ENCODE data around the gene OR10R2.
"Not testable (repeated sequence)": the region's sequence is repeated elsewhere in the genome, so short reads cannot be mapped to it uniquely, and the experiment has no call there.

Gene OR10R2, protein sequence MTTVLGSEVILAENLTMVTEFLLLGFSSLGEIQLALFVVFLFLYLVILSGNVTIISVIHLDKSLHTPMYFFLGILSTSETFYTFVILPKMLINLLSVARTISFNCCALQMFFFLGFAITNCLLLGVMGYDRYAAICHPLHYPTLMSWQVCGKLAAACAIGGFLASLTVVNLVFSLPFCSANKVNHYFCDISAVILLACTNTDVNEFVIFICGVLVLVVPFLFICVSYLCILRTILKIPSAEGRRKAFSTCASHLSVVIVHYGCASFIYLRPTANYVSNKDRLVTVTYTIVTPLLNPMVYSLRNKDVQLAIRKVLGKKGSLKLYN

DNA sequence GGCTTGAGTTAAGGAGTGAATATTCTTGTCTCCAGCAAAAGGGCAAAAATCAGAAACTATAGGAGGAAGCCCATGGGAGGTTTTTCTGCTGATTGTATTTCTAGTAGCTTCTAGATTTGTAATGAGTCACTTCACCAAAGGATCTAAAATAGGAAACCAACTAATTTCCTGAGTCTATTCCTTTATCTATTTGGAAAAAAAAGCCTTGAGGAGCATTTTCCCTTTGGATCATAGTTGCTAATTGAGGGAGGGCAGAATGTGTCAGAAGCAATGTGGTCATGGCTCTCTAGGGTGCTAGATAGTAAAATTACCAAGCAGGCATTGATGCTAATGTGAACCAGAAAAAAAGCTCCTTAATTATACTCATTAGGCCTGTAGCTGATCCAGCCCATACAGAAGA is at the start of gene OR10R2:
OR10R2 (plus strand) TSS at position 301 of the 400 bp plus-strand sequence. CDS start 106 bp downstream, outside the sequence.
- DNase-seq (ENCODE audit: low read depth) = no peak

DNA sequence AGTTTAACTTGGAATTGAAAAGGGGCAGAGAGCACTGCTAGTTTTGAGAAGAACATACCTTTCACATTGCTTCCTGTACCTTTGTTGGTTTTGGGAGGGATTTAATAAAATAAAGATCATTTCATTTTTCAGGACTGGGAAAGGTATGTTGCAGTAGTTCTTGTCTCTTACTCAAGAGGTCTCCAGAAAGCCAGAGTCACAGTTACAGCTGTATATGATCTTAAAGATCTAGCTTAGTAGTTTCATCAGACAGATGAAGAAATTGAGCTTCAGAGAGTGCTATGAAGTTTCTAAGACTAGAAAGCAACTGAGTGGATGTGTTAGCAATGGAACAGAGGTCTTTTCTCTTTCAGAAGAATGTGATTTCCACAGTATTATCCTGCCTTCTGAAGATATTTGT is 47.0 kb upstream of the OR10R2 start:
- no peak for DNase-seq (ENCODE audit: low read depth)

DNA sequence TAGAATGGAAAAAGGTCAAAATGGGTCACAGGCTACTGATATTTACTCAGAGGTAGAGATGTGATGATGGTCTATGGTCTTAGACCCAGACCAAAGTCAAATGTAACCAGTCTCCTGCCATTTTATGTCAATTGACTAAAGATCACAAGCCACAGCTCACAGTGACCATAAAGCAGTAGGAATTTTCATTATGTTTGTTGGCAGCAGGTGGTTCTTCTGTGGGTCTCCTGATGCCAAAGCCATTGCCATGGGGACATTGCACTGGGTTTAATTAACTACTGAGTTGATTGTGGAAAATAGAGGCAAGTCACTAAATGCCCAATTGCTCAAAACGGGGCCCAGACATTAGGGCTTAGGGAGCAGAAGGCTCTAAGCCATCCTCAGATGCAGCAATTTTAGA is 45.9 kb upstream of the OR10R2 start, which contains the start of gene OR10K2:
OR10K2 (minus strand) TSS at position 101 of the 400 bp plus-strand sequence. CDS start 5,371 bp downstream, outside the sequence.
- DNase-seq (ENCODE audit: low read depth) = no peak

DNA sequence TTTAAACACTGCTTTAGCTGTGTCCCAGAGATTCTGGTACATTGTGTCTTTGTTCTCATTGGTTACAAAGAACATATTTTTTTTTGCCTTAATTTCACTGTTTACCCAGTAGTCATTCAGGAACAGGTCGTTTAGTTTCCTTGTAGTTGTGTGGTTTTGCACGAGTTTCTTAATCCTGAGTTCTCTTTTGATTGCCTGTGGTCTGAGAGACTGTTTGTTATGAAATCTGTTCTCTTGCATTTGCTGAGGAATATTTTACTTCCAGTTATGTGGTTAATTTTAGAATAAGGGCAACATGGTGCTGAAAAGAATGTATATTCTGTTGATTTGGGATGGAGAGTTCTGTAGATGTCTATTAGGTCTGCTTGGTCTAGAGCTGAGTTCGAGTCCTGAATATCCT is 41.9 kb upstream of the OR10R2 start:
- not testable (repeated sequence) for DNase-seq (ENCODE audit: low read depth)

DNA sequence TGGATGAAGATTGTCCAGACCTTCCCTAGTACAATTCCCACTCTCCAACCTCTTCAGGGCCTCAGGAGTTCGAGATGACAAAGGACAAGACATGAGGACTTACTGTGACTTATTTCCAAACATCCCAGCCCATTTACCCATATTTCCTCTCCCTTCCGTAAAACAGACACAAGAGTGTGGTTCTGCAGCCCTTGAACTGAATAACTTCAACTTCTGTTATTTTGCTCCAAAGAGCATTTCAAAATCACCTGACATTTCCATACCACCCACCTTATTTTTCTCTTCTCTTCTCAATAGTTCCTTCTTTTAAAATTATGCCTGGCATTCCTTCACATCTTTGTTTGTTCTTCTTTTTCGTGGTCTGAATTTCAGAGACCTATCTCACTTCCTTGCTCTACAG is 37.3 kb upstream of the OR10R2 start:
- DNase-seq (ENCODE audit: low read depth) = no peak

DNA sequence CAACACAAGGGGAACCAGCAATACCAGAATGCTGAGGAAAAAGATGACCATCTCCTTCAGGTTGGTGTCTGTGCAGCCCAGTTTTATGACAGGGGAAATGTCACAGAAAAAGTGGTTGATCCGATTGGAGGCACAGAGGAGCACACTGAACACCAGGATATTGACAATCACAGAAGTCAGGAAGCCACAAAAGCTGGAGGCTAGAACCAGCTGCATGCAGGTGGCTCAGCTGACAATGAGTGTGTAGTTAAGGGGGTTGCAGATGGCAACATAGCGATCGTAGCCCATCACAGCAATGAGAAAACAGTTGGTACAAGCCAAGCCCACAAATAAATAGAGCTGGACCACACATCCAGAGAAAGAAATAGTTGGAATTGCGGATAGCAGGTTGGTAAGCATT is 26.6 kb upstream of the OR10R2 start:
- no peak for DNase-seq (ENCODE audit: low read depth)

DNA sequence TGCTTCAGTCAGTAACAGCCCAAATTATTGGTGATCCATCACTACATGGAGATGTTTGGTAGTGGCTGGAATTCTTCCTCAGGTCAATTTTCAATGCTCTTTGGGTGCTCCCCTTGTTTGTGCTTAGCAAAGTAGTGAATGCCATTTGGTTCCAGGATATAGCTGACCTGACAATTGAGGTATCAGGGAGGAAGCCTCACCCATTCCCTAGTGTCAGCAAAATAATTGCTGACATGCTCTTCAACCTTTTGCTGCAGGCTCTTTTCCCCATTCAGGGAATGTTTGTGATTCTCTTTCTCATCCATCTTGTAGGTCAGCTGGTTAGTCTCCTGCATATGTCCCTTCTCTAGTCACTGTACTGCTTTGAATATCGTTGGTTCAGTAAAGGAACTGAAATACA is 17.5 kb upstream of the OR10R2 start:
- no peak for DNase-seq (ENCODE audit: low read depth)

DNA sequence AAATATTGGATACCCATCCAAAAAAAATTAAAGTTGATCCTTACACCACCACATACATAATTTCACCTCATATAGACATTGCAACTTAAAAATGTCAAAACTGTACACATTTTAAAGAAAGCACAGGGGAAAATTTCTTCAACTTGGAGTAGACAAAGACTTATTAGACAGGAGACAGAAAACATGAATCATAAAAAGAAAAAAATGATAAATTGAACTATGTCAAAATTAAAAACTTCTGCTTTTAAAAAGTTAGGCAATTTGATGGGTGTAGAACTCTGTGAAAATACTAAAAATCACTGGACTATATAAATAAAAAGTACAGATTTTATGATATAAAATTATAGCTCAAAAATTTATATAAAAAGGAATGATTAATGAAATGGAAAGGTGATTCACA is 14.8 kb upstream of the OR10R2 start:
- DNase-seq (ENCODE audit: low read depth) = no peak

DNA sequence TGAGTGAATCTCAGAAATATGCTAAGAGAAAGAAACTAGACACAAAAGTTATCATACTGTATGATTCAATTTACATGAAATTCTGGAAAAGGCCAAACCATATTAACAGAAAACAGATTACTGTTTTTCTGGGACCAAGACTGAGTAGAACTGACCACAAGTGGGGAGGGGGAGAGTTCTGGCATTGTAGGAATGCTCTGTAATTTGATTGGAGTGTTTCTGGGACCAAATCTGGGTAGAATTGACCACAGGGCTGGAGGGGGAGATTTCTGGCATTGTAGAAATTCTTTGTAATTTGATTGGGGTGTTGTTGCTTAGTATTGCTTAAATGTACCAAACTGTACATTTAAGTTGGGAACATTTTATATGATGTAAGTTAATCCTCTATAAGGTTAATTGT is 13.8 kb upstream of the OR10R2 start:
- DNase-seq (ENCODE audit: low read depth) = no peak

DNA sequence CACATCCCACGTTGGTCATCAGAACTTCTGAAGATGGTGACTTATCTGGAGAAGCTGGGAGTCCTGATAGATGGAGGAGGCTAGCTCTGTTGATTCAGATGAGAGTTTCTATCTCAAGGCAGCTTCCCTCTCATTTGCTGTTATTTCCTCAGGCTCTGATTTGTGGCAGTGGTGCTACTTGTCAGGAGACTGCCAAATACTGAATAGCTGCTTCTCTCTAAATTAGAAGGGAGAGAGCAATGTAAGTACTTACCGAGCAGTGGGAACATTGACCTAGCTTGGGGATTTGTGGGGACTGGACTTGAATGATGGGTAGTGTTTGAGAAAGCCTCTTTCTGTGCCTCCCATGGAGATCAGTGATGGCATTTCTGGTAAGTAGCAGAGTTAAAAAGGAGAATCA is 10.5 kb upstream of the OR10R2 start, which contains the start of gene OR10K1:
OR10K1 (plus strand) TSS at position 301 of the 400 bp plus-strand sequence. CDS start 3,728 bp downstream, outside the sequence.
- no peak for DNase-seq (ENCODE audit: low read depth)

DNA sequence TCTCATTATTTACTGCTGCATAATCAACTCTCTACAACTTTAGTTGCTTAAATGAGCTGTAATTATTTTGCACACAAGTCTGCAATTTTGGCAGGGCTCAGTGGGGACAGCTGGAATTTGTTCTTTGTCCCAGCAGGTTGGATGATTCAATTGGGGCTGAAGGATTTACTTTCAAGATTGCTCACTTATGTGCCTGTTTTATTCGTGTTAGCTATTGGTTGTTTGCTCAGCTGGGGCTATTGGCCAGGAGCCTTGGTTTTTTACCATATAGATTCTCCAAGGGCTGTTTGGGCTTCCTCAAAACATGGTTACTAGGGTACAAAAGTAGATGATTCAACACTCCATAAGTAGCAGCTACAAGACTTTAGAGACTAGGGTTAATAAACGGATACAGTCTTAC is 13.4 kb downstream of the OR10R2 start:
- no peak for DNase-seq (ENCODE audit: low read depth)

DNA sequence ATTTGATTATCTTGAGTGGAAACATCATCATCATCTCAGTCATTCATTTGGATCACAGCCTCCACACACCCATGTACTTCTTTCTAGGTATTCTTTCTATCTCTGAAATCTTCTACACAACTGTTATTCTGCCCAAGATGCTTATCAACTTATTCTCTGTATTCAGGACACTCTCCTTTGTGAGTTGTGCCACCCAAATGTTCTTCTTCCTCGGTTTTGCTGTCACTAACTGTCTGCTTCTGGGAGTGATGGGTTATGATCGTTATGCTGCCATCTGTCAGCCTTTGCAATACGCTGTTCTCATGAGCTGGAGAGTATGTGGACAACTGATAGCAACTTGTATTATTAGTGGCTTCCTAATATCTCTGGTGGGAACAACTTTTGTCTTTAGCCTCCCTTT is 19.3 kb downstream of the OR10R2 start:
- no peak for DNase-seq (ENCODE audit: low read depth)

DNA sequence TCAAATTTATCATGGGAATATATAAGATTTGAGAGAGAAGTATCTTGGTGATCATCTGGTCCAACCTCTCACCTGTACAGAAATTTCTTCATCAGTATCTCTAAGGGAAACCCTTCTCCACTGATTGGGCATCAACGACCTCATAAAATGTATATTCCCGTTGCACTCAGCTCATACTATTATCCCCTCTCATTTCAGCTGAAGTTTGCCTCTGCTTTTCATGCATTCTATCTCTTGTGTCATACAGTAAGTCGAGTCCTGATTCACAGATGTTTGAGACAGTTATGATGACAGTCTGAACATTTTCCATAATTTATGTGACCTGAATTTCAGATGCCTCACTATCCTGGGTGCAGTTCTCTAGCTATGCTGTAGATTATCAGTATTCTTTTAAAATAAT is 21.0 kb downstream of the OR10R2 start:
- no peak for DNase-seq (ENCODE audit: low read depth)

DNA sequence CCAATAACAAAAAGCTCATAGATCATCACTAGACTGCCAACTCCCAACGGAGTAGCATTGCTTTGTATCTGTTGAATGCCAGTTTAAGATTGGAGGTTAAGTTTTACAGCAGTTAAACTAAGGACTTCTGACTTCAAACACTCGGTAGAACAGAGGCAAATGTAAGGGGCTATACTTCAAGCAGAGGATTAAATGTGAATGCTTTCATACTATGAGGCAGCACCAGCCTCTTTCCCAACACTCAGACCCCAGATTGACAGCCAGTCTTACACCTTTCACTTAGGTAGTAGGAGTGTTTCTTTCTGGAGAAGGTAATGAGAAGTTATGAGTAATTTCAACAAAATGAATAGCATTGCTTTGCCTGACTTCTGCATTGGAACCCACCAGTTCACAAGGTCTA is 22.8 kb downstream of the OR10R2 start:
- DNase-seq (ENCODE audit: low read depth) = no peak

DNA sequence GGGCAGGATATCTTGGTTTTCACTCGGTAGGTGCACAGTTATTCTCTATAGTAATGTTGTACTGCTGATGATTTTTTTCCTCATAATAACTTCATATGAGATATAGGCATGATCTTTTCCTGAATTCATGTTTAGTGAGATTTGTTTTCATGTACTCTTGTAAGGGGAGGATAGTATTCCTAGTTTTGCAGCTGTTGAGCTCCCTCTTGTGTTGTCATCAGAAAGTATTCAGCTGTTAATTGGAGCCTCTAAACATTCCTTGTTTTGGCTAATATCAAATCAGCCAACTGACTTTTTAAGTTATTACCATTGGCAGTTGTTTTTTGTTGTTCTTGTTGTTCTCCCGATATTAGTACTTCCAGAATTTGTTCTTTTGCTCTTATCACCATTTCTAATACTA is 24.4 kb downstream of the OR10R2 start:
- DNase-seq (ENCODE audit: low read depth) = no peak

DNA sequence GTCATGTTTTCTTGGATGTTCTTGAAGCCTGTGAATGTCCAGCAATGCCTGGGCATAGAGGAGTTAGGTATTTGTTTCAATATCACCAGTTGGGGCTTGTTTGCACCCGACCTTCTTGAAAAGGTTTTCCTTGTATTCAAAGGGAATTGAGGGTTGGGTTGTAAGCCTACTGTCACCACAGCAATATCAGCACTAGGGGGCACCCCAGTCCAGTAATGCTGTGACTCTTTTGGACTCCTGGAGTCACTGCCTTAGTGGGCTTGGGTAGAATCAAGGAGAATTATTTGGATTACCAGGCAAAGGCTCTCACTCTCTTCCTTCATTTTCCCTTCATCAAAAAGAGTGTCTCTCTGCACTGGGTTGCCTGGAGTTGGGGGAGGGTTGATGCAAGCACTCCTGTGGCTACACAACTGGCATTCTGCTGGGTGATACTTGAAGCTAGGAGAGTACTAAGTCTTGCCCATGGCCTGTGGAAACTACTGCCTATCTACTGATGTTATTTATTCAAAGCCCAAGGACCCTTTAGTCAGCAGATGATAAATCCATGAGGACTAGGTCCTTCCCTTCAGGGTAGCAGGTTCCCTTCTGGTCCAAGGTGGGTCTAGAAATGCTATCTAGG is 34.5 kb downstream of the OR10R2 start:
- no peak for DNase-seq (ENCODE audit: low read depth)

DNA sequence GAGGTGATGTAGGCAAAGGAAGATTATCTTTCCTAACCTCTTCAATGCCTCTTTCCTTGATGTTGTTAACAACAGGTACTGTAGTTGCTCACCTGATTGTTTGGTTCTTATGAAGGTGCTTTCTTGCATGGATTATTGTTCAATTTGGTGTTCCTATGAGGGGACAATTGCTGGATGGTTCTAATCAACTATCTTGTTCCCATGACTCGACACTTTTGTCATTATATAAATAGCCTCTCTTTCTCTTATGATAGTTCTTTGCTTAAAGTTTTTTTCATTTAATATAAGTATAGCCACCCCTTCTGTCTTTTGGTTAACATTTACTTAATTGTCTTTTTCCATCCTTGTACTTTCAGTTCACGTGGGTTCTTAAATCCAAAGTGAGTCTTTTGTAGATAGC is 35.5 kb downstream of the OR10R2 start:
- DNase-seq (ENCODE audit: low read depth) = no peak

DNA sequence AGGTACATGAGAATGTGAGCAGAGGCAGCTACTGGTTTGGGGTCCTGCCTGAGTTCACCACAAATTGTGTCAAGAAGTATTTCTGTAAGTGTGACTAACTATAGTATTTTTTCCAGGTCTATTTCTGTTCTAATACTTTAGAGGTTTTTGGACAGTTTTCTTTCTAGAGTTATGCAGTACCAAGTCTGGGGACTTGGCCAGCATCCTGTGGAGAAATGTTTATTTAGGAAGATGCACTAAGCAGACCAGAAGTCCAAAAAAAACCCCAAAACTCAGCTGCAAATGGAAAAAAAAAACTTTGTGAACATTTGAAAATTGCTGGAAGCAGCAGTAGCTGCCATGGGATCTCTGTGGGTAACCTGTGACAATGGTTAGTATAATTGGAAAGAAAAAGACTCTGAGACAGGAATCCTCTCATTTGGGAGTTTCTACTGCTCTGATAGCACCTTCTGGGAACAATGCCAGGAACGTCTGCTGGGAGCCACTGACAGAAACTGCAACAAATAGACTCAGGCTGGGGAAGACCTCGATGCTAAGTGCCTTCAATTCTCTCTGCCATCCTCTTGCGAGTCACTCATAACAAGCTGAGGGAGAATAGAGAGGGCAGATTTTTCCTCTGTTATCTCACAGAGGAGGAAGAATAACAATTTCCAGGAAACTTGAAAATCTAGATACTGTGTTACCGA is 37.6 kb downstream of the OR10R2 start:
- no peak for DNase-seq (ENCODE audit: low read depth)

DNA sequence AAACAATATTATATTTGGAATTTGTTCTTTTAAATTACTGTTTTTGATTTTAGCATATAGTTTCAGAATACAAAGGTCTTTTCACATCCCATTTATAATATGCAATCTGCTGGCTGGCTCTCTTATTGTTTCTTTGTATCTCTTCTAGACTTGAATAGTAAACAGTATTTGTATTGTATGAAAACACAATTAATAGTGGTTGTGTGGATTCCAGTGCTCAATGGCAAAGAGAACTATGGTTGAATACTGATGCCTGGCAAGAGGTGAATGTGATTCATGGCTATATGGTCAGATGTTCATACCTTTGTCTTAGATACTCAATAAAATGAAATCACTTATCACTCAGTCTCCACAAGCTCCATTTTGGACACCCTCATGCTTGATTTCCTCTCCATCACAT is 44.9 kb downstream of the OR10R2 start:
- DNase-seq (ENCODE audit: low read depth) = no peak

DNA sequence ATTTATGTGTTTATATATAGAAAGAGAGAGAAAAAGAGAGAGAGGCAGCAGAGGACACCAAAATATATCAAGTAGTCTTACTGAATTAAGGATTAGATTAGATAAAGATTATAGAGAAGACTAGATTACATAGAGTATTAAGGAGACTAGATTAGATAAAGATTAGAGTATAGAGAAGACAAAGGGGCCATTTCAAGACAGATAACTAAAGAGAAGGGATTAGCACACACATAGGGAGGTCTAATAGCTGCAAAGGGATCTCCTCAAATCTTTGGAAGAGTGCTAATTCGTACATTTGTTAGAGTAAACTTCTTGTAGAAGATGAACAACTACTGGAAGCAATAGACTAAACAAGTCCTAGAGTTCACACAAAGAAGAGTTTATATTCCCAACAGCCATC is 48.0 kb downstream of the OR10R2 start:
- DNase-seq (ENCODE audit: low read depth) = no peak

DNA sequence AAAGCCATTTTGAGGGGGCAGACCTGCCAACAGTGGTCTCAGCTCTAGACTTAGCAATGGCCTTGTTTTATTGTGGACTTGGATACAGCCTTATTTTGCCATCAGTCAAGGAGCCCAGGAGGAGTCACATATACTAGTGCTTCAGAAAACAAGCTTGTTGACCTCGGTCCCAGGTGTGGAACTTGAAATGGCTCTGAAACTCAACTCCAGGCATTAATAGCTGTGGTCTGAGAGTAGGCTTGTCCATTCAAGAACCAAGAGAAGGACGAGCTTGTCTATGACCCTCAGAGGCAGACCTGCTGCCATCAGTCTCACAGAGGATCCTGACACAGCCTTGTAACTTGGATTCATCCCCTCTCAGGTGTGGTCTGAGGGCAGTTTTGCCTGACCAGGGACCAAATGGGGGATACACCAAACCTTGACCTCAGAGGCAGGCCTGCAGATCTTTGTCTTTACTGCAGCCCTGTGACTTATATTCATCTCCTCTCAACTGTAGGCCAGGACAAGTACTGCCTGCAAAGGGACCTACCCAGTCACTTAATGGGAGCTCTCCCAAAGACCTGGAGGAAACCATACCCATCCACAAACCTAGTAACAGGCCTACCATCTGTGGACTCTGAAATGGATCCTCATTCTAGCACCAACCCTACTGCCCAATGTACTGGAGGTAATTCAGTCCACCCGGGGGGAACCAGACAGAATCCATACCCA is 49.1 kb downstream of the OR10R2 start:
- DNase-seq (ENCODE audit: low read depth) = no peak

DNA sequence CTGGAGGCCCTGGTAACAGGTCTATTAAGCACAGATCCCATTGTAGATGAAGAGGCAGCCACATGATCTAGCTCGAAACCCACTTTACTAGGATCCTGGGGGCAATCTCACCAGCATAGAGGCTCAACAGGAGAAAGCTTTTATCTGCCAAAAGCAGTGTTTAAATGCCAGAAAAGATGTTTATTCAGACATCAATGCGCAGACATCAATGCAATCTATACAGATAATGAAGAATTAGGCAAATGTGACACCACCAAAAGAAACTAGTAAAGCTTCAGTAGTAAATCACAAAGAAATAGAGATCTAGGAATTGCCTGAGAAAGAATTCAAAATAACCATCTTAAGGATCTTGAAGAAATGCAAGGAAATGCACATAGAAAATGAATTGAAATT is 49.6 kb downstream of the OR10R2 start:
- no peak for DNase-seq (ENCODE audit: low read depth)
